Measurements from ENCODE around the gene LINGO4. TPM values are rescaled to one million over a fixed set of nuclear protein-coding genes. Genes with fewer than 3 reads are reported as not detected.

Gene LINGO4
- total RNA-seq, 1 experiment from 2014 or later, result not detected

DNA sequence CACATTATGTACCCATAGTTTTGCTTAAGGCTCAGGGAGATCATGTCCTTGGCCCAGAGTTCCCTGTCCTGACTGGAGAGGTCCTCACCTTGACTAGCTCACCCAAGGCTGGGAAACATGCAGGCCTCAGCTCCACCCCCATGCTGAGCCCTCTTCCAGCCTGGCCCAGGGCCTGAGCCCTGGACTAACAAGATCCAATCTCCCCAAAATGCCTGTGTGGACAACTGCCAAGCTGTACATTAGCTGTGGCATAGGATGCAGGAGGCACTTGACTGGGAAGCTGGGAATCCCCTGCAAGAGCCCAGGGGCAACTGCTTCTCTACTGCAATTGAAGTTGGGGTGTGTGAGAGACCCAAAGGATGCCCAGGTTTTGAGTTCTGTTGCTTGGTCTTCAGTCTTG, 2.1 kb downstream of the LINGO4 start:
- Histone ChIP-seq H3K36me3 (ENCODE audit: insufficient read depth, low read length, poor library complexity, severe bottlenecking) (no peaks in the 10 kb centered on the region), H3K4me1 (ENCODE audit: insufficient read depth, low read length, poor library complexity, severe bottlenecking) (no peaks in the 10 kb centered on the region), H3K9me3 (ENCODE audit: low read depth, low read length, poor library complexity, severe bottlenecking) (no peaks in the 10 kb centered on the region), H3K27me3 (replicated peaks; ENCODE audit: insufficient read depth, low read depth, low read length, poor library complexity) (peaks cover 88% of the 10 kb centered on the region), H3K4me3 (ENCODE audit: low read depth, low read length, poor library complexity, severe bottlenecking) (no peak overlapping the region), H3K27ac (ENCODE audit: low read depth, low read length, poor library complexity, severe bottlenecking) (no peak overlapping the region)
- no peak for TF ChIP-seq CTCF (conservative IDR thresholded peaks at IDR 0.05; ENCODE audit: low read depth, low read length)
- no peak for TF ChIP-seq EZH2 (IDR thresholded peaks at IDR 0.05; ENCODE audit: borderline replicate concordance, low read depth, low read length, poor library complexity, severe bottlenecking)
- intact Hi-C loops (cut with micrococcal nuclease; ENCODE audit: unreplicated experiment), result no loop called here
- ChIA-PET POLR2A (ENCODE audit: low non-redundant PET) (no interaction called here), CTCF (no interaction called here)
- BruUV-seq (replicated peaks), result no TSS peak
- no peak for DNase-seq (ENCODE audit: low spot score)

- no peak overlapping the region for H3K27ac ChIP-seq (ENCODE audit: low read depth, low read length, poor library complexity, severe bottlenecking)
- no peaks in the 10 kb centered on the region for H3K4me1 ChIP-seq (ENCODE audit: insufficient read depth, low read length, poor library complexity, severe bottlenecking)
- intact Hi-C loops (cut with micrococcal nuclease; ENCODE audit: unreplicated experiment), result no loop called here
- TF ChIP-seq CTCF (conservative IDR thresholded peaks at IDR 0.05; ENCODE audit: low read depth, low read length) (no peak), EZH2 (IDR thresholded peaks at IDR 0.05; ENCODE audit: borderline replicate concordance, low read depth, low read length, poor library complexity, severe bottlenecking) (no peak)
- CTCF ChIA-PET, result no interaction called here
- POLR2A ChIA-PET (ENCODE audit: low non-redundant PET), result no interaction called here
- DNase-seq (ENCODE audit: low spot score), result no peak
- H3K9me3 ChIP-seq (ENCODE audit: low read depth, low read length, poor library complexity, severe bottlenecking), result no peaks in the 10 kb centered on the region
- H3K27me3 ChIP-seq (replicated peaks; ENCODE audit: insufficient read depth, low read depth, low read length, poor library complexity), result peaks cover 96% of the 10 kb centered on the region
- no TSS peak for BruUV-seq (replicated peaks)
- H3K36me3 ChIP-seq (ENCODE audit: insufficient read depth, low read length, poor library complexity, severe bottlenecking), result no peaks in the 10 kb centered on the region
- H3K4me3 ChIP-seq (ENCODE audit: low read depth, low read length, poor library complexity, severe bottlenecking), result no peak overlapping the region
These were observed 2.8 kb downstream of the LINGO4 start for GRCh38 chr1:151802372-151802771.

DNA sequence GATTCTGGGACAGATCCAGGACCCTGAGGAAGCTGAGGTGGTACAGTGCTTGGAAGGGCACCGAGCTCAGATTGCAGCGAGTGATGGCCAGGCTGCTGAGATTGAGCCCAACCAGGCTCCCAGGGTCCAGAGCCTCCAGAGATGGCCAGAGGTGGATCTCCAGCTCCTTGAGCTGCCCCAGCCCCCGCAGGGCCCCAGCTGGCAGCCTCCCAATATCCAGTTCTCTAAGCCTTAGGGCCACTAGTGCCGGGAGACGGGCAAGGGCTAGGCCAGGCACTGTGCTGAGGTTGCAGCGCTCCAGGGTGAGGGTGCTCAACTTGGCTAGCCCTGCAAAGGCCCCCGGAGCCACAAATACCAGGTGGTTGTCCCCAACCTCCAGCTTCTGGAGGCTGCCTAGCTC, 3.4 kb downstream of the LINGO4 start:
- H3K27ac ChIP-seq (ENCODE audit: low read depth, low read length, poor library complexity, severe bottlenecking), result no peak overlapping the region
- POLR2A ChIA-PET (ENCODE audit: low non-redundant PET), result no interaction called here
- no TSS peak for BruUV-seq (replicated peaks)
- no peaks in the 10 kb centered on the region for H3K36me3 ChIP-seq (ENCODE audit: insufficient read depth, low read length, poor library complexity, severe bottlenecking)
- intact Hi-C loops (cut with micrococcal nuclease; ENCODE audit: unreplicated experiment), result no loop called here
- DNase-seq (ENCODE audit: low spot score), result no peak
- no peaks in the 10 kb centered on the region for H3K4me1 ChIP-seq (ENCODE audit: insufficient read depth, low read length, poor library complexity, severe bottlenecking)
- no peak for TF ChIP-seq EZH2 (IDR thresholded peaks at IDR 0.05; ENCODE audit: borderline replicate concordance, low read depth, low read length, poor library complexity, severe bottlenecking)
- TF ChIP-seq CTCF (conservative IDR thresholded peaks at IDR 0.05; ENCODE audit: low read depth, low read length), result no peak
- CTCF ChIA-PET, result no interaction called here
- peaks cover 97% of the 10 kb centered on the region for H3K27me3 ChIP-seq (replicated peaks; ENCODE audit: insufficient read depth, low read depth, low read length, poor library complexity)
- no peaks in the 10 kb centered on the region for H3K9me3 ChIP-seq (ENCODE audit: low read depth, low read length, poor library complexity, severe bottlenecking)
- no peak overlapping the region for H3K4me3 ChIP-seq (ENCODE audit: low read depth, low read length, poor library complexity, severe bottlenecking)
